BJ (cell line): ENCODE data around the gene BPIFB6. TPM values are rescaled to one million over a fixed set of nuclear protein-coding genes. Genes with fewer than 3 reads are reported as not detected.

Source experiments
- CTCF ChIA-PET: fragments of 350-600 bp; formaldehyde crosslinking; extraction: SDS; loops from one replicate; lab custom pipeline; 2021; ENCODE audit warnings: antibody characterized with exemption, inconsistent platforms; lab: Yijun Ruan, JAX
- POLR2A ChIA-PET: fragments of 300-600 bp; sonication (Branson Sonifier 250); formaldehyde crosslinking; extraction: SDS; loops from one replicate; lab custom pipeline; 2021; ENCODE audit warnings: antibody characterized with exemption; lab: Charles Lee
- DNase-seq: peaks from one replicate; pipeline ENCODE4 v3.0.0-alpha.2; 2011; ENCODE audit warnings: low read depth
- H3K27me3 ChIP-seq: 2 replicates; pipeline ENCODE4 v1.6.0; 2011; ENCODE audit warnings: low read length; ENCODE audit not compliant: control insufficient read depth, insufficient read depth
- H3K36me3 ChIP-seq: 2 replicates; pipeline ENCODE4 v1.5.1; 2011; ENCODE audit warnings: low read length; ENCODE audit not compliant: control insufficient read depth, insufficient read depth
- H3K4me3 ChIP-seq: 2 replicates; pipeline ENCODE4 v1.5.1; 2011; ENCODE audit warnings: low read depth, mild to moderate bottlenecking, control low read depth, low read length
- polyA plus RNA-seq: library from polyadenylated mRNA; depleted of rRNA; stranded (reverse); fragments of >200 nt; gene quantifications from 2 replicates; pipeline ENCODE4 v1.2.3, GENCODE V29; 2011
- TF ChIP-seq, protein P1 (sequence below): IDR thresholded peaks from 2 replicates; pipeline ENCODE4 v1.5.1; 2011; ENCODE audit warnings: low read depth, mild to moderate bottlenecking, control low read depth, inconsistent platforms, low read length, moderate library complexity; ENCODE audit not compliant: insufficient read depth

Gene BPIFB6
- polyA plus RNA-seq, 1 experiment: not detected

DNA sequence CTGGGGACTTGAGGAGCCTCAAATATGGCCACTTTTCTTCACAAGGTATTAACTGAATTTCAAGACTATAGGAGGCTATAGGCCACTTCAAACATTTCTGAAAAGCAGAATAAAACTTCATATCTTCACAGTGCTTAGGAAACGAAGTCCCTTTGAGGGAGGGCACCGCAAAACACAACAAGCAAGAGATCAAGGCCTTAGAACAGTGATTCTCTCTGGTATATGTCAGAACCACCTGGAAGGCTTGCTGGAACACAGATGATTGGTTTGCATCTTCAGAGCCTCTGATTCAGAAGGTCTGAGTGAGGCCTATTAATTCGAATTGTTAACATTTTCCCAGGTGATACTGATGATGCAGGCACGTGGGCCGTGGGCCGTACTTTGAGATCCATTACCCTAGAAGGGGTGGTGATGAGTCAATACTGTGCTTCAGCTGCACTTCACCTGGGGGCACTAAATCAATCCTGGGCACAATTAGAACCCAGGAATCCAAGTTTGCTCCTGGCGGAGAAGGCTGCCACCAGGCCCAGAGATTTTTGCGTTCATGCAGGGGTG, 37.9 kb upstream of the BPIFB6 start:
- CTCF ChIA-PET: no interaction called here
- Histone ChIP-seq H3K36me3 (no peaks in the 10 kb centered on the region), H3K4me3 (no peak overlapping the region), H3K27me3 (0 out of 2 replicates have a peak, but pooled peaks cover 1% of the 10 kb centered on the region)
- no peak for DNase-seq
- TF ChIP-seq, protein P1, sequence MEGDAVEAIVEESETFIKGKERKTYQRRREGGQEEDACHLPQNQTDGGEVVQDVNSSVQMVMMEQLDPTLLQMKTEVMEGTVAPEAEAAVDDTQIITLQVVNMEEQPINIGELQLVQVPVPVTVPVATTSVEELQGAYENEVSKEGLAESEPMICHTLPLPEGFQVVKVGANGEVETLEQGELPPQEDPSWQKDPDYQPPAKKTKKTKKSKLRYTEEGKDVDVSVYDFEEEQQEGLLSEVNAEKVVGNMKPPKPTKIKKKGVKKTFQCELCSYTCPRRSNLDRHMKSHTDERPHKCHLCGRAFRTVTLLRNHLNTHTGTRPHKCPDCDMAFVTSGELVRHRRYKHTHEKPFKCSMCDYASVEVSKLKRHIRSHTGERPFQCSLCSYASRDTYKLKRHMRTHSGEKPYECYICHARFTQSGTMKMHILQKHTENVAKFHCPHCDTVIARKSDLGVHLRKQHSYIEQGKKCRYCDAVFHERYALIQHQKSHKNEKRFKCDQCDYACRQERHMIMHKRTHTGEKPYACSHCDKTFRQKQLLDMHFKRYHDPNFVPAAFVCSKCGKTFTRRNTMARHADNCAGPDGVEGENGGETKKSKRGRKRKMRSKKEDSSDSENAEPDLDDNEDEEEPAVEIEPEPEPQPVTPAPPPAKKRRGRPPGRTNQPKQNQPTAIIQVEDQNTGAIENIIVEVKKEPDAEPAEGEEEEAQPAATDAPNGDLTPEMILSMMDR: no peak
- POLR2A ChIA-PET: no interaction called here

DNA sequence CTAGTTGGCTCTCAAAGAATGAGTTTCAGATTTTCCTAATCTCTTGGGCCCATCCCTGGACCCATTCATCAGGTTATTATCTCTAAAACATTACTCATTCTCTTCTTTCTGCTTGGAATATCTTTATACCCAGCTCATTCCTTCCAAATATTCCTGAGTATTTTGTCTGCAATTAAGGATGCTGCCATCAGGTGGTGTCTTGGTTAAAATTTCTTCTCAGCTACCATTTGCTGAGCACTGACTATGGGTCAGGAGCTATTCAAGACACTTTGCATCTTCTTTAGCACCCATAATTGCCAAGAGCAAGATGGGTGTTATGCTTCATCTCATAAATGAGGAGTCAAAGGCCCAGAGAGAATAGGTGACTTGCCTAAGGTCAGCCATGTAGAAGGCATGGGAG, 35.6 kb upstream of the BPIFB6 start:
- TF ChIP-seq, protein P1: no peak
- Histone ChIP-seq H3K4me3 (no peak overlapping the region), H3K27me3 (no peaks in the 10 kb centered on the region), H3K36me3 (no peaks in the 10 kb centered on the region)
- POLR2A ChIA-PET: no interaction called here
- CTCF ChIA-PET: interaction anchor here (0.7 to 1.3 kb wide), 2 partner anchors 9 to 22 kb away, joined by 4 read pairs; partner anchors contain the start of gene SUN5
- DNase-seq: no peak

DNA sequence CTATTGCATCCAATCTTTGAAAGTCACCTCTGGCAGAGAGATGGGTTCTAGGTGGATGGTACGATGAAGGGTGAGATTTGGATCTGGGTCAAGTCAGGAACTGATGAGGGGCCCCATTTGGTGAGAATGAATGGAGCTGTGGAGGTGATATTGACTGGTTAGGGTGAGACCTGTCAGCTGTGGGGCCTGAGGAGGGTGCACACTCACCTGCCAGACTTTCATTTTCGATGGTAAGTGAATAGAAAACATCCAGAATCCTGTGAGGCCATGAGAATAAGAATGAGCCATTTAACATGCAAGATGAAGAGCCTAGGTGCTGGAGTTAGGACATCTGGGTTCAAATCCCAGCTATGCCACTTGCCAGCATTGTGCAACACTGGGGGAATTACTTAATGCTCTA, 34.0 kb upstream of the BPIFB6 start:
- TF ChIP-seq, protein P1: no peak
- CTCF ChIA-PET: no interaction called here
- Histone ChIP-seq H3K27me3 (no peaks in the 10 kb centered on the region), H3K36me3 (no peaks in the 10 kb centered on the region), H3K4me3 (no peak overlapping the region)
- no peak for DNase-seq
- POLR2A ChIA-PET: no interaction called here

DNA sequence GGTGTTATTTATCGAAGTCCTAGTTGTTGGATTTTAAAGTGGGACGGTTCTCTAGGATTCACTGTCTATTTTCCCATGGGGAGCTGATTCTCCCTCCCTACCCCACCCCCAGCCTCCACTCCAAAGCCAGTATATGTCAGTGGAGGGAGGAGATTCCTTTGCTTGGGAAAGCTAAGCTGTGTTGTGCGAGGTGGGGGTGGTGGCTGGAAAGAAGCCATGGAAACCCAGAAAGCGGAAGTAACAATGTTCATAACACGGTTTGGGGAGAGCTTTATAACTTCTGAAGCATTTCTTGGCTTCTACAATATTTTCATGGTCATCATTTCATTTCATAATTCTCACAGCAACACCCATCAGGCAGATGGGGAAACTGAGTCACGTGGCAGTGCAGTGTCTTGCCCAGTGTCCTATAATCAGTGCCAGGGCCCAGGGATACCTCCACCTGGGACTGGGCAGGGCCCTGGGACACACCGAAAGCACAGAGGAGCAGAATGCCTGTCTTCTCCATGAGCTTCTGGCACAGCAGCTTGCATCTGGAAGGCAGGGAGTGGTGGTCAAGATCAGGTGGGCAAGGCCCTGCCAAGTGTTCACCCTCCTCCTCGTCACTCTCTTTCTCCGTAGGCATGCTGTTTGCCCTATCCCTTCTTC, 31.7 kb upstream of the BPIFB6 start:
- Histone ChIP-seq H3K27me3 (no peaks in the 10 kb centered on the region), H3K36me3 (no peaks in the 10 kb centered on the region), H3K4me3 (no peak overlapping the region)
- DNase-seq: no peak
- ChIA-PET POLR2A (no interaction called here), CTCF (interaction anchor here (1.3 kb wide), 1 partner anchor 14 kb away, joined by 3 read pairs; no protein-coding TSS in a partner anchor)
- TF ChIP-seq, protein P1: no peak

DNA sequence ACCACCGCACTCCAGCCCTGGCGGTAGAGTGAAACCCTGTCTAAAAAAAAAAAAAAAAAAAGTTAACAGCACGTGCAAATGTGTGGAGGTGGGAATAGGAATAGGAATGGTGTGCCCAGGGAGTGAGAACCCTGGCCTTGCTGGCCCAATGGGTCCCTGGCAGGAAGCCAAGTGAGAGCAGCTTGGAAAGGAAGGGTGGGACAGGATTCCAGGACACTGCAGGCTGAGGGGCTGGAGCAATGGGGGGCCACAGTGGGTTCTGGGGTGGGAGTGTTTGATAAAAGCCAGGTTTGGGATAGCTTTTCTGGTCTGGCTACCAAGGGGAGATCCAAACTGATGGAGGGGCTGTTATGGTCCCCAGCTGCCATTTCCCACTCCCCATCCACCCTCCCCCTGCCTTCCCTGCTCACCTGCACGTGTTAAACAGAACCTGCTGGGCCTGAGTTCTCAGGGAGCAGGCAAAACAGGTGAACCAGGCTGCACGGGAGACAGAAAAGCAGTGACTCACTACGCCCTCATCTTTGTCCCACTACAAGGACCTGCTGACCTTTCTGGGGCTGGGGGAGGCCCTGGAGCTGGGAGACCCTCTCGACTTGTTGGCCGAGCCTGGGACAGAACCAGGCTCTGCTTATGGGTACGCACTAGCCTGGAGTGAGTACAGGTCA, 30.5 kb upstream of the BPIFB6 start:
- H3K36me3 ChIP-seq: no peaks in the 10 kb centered on the region
- no peak overlapping the region for H3K4me3 ChIP-seq
- TF ChIP-seq, protein P1: no peak
- no peak for DNase-seq
- H3K27me3 ChIP-seq: no peaks in the 10 kb centered on the region
- ChIA-PET CTCF (no interaction called here), POLR2A (no interaction called here)
